ENCODE measurements around the gene HTT. TPM values are rescaled to one million over a fixed set of nuclear protein-coding genes. Genes with fewer than 3 reads are reported as not detected.

HTT gene
- total and polyA plus RNA-seq, 2 of the 8 experiments (the other 6 are each of a cell fraction or from before 2014, with no cell fraction given), result 24.0 to 71.0 TPM

- TF ChIP-seq, protein P1, sequence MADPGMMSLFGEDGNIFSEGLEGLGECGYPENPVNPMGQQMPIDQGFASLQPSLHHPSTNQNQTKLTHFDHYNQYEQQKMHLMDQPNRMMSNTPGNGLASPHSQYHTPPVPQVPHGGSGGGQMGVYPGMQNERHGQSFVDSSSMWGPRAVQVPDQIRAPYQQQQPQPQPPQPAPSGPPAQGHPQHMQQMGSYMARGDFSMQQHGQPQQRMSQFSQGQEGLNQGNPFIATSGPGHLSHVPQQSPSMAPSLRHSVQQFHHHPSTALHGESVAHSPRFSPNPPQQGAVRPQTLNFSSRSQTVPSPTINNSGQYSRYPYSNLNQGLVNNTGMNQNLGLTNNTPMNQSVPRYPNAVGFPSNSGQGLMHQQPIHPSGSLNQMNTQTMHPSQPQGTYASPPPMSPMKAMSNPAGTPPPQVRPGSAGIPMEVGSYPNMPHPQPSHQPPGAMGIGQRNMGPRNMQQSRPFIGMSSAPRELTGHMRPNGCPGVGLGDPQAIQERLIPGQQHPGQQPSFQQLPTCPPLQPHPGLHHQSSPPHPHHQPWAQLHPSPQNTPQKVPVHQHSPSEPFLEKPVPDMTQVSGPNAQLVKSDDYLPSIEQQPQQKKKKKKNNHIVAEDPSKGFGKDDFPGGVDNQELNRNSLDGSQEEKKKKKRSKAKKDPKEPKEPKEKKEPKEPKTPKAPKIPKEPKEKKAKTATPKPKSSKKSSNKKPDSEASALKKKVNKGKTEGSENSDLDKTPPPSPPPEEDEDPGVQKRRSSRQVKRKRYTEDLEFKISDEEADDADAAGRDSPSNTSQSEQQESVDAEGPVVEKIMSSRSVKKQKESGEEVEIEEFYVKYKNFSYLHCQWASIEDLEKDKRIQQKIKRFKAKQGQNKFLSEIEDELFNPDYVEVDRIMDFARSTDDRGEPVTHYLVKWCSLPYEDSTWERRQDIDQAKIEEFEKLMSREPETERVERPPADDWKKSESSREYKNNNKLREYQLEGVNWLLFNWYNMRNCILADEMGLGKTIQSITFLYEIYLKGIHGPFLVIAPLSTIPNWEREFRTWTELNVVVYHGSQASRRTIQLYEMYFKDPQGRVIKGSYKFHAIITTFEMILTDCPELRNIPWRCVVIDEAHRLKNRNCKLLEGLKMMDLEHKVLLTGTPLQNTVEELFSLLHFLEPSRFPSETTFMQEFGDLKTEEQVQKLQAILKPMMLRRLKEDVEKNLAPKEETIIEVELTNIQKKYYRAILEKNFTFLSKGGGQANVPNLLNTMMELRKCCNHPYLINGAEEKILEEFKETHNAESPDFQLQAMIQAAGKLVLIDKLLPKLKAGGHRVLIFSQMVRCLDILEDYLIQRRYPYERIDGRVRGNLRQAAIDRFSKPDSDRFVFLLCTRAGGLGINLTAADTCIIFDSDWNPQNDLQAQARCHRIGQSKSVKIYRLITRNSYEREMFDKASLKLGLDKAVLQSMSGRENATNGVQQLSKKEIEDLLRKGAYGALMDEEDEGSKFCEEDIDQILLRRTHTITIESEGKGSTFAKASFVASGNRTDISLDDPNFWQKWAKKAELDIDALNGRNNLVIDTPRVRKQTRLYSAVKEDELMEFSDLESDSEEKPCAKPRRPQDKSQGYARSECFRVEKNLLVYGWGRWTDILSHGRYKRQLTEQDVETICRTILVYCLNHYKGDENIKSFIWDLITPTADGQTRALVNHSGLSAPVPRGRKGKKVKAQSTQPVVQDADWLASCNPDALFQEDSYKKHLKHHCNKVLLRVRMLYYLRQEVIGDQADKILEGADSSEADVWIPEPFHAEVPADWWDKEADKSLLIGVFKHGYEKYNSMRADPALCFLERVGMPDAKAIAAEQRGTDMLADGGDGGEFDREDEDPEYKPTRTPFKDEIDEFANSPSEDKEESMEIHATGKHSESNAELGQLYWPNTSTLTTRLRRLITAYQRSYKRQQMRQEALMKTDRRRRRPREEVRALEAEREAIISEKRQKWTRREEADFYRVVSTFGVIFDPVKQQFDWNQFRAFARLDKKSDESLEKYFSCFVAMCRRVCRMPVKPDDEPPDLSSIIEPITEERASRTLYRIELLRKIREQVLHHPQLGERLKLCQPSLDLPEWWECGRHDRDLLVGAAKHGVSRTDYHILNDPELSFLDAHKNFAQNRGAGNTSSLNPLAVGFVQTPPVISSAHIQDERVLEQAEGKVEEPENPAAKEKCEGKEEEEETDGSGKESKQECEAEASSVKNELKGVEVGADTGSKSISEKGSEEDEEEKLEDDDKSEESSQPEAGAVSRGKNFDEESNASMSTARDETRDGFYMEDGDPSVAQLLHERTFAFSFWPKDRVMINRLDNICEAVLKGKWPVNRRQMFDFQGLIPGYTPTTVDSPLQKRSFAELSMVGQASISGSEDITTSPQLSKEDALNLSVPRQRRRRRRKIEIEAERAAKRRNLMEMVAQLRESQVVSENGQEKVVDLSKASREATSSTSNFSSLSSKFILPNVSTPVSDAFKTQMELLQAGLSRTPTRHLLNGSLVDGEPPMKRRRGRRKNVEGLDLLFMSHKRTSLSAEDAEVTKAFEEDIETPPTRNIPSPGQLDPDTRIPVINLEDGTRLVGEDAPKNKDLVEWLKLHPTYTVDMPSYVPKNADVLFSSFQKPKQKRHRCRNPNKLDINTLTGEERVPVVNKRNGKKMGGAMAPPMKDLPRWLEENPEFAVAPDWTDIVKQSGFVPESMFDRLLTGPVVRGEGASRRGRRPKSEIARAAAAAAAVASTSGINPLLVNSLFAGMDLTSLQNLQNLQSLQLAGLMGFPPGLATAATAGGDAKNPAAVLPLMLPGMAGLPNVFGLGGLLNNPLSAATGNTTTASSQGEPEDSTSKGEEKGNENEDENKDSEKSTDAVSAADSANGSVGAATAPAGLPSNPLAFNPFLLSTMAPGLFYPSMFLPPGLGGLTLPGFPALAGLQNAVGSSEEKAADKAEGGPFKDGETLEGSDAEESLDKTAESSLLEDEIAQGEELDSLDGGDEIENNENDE (IDR thresholded peaks at IDR 0.05; ENCODE audit: insufficient replicate concordance, low read length), result no peak
- TF ChIP-seq, protein P2, sequence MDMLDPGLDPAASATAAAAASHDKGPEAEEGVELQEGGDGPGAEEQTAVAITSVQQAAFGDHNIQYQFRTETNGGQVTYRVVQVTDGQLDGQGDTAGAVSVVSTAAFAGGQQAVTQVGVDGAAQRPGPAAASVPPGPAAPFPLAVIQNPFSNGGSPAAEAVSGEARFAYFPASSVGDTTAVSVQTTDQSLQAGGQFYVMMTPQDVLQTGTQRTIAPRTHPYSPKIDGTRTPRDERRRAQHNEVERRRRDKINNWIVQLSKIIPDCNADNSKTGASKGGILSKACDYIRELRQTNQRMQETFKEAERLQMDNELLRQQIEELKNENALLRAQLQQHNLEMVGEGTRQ (IDR thresholded peaks at IDR 0.05; ENCODE audit: low read length), result no peak
- no peak for TF ChIP-seq SIX5 (IDR thresholded peaks at IDR 0.05; ENCODE audit: low read depth, low read length)
Measured at GRCh38 chr4:3239303-3239702, 164.8 kb downstream of the HTT start (continued).
